RWPE2 (cell line): ENCODE data around the gene TYW5.

Source experiments
- ATAC-seq: fragments of 200-7000 bp; cut with Tn5 transposase; 3 replicates; pipeline ENCODE4 v1.9.1; 2021; ENCODE audit warnings: low read depth
- DNase-seq: peaks from one replicate; pipeline ENCODE4 v3.0.0-alpha.2; 2020; ENCODE audit warnings: low spot score
- H3K27ac ChIP-seq: fragments of 450-650 bp; 2 replicates; pipeline ENCODE4 v1.5.1; 2017; ENCODE audit warnings: mild to moderate bottlenecking; ENCODE audit not compliant: poor library complexity, severe bottlenecking
- H3K27me3 ChIP-seq: fragments of 250-450 bp; sonication (Bioruptor Pico); 2 replicates; pipeline ENCODE4 v1.5.1; 2021; ENCODE audit warnings: mild to moderate bottlenecking, moderate library complexity; ENCODE audit not compliant: insufficient read depth, poor library complexity, severe bottlenecking
- H3K36me3 ChIP-seq: fragments of 250-450 bp; sonication (Bioruptor Pico); 2 replicates; pipeline ENCODE4 v1.5.1; 2020; ENCODE audit warnings: low read depth, mild to moderate bottlenecking, moderate library complexity
- H3K4me1 ChIP-seq: fragments of 250-450 bp; sonication (Bioruptor Pico); 2 replicates; pipeline ENCODE4 v1.5.1; 2021; ENCODE audit warnings: mild to moderate bottlenecking, moderate library complexity; ENCODE audit not compliant: insufficient read depth, poor library complexity, severe bottlenecking
- H3K4me3 ChIP-seq: fragments of 250-450 bp; sonication (Bioruptor Pico); 2 replicates; pipeline ENCODE4 v1.5.1; 2021; ENCODE audit warnings: mild to moderate bottlenecking, moderate library complexity; ENCODE audit not compliant: severe bottlenecking
- H3K9me3 ChIP-seq: fragments of 250-450 bp; sonication (Bioruptor Pico); 2 replicates; pipeline ENCODE4 v1.5.1; 2021; ENCODE audit warnings: mild to moderate bottlenecking, moderate library complexity; ENCODE audit not compliant: severe bottlenecking
- TF ChIP-seq, protein P1 (sequence below): fragments of 450-650 bp; IDR thresholded peaks from one replicate; pipeline ENCODE4 v1.5.1; 2017; ENCODE audit warnings: mild to moderate bottlenecking, moderate library complexity; ENCODE audit not compliant: poor library complexity, severe bottlenecking

Gene TYW5

DNA sequence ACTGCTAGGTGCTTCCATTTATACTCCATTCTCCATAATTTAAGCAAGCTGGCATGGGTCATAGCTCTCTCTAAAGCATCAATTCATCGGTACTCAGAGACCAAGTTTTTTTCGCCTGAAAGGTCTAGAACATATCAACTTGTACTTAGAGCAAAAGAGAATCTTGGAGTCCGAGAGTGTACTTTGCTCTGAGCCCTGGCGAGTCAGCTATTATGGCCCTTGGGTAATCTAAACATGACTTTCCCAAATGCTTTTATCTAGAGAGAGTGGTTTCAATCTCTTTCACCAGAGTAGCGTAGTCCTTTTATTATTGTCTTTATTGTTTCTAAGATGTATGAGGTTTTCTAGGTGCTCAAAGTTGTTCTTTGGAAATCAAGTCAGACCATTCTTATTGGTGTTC lies 34.5 kb upstream of the TYW5 start:
- DNase-seq: no peak
- TF ChIP-seq, protein P1, sequence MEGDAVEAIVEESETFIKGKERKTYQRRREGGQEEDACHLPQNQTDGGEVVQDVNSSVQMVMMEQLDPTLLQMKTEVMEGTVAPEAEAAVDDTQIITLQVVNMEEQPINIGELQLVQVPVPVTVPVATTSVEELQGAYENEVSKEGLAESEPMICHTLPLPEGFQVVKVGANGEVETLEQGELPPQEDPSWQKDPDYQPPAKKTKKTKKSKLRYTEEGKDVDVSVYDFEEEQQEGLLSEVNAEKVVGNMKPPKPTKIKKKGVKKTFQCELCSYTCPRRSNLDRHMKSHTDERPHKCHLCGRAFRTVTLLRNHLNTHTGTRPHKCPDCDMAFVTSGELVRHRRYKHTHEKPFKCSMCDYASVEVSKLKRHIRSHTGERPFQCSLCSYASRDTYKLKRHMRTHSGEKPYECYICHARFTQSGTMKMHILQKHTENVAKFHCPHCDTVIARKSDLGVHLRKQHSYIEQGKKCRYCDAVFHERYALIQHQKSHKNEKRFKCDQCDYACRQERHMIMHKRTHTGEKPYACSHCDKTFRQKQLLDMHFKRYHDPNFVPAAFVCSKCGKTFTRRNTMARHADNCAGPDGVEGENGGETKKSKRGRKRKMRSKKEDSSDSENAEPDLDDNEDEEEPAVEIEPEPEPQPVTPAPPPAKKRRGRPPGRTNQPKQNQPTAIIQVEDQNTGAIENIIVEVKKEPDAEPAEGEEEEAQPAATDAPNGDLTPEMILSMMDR: no peak
- H3K4me3 ChIP-seq: no peak overlapping the region
- H3K9me3 ChIP-seq: no peaks in the 10 kb centered on the region
- H3K27me3 ChIP-seq: no peaks in the 10 kb centered on the region
- no peak overlapping the region for H3K27ac ChIP-seq
- ATAC-seq: no peak
- no peaks in the 10 kb centered on the region for H3K36me3 ChIP-seq
- H3K4me1 ChIP-seq: no peaks in the 10 kb centered on the region

DNA sequence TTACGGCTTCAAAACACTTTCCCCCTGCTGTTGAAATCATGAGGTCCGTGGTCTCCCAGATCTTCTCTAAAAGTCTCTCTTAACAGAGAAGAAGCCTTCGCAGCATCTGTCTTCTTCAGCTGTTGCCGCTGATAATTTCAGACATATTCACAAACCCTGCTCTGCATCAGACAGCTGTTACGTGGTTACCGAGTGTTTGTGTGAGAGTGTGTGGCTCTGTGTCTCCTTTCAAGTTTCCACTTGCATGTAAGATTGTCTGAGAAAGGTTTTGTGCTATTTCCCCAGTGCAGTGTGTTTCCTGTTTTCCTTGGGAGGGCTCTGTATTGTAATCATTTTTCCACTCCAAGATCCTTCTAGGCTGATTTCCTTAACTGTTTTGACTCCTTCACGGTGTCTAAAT lies 32.9 kb upstream of the TYW5 start:
- ATAC-seq (no peak), DNase-seq (no peak)
- H3K36me3 ChIP-seq: no peaks in the 10 kb centered on the region
- H3K27ac ChIP-seq: no peak overlapping the region
- no peaks in the 10 kb centered on the region for H3K27me3 ChIP-seq
- TF ChIP-seq, protein P1: no peak
- no peaks in the 10 kb centered on the region for H3K4me1 ChIP-seq
- no peaks in the 10 kb centered on the region for H3K9me3 ChIP-seq
- no peak overlapping the region for H3K4me3 ChIP-seq

DNA sequence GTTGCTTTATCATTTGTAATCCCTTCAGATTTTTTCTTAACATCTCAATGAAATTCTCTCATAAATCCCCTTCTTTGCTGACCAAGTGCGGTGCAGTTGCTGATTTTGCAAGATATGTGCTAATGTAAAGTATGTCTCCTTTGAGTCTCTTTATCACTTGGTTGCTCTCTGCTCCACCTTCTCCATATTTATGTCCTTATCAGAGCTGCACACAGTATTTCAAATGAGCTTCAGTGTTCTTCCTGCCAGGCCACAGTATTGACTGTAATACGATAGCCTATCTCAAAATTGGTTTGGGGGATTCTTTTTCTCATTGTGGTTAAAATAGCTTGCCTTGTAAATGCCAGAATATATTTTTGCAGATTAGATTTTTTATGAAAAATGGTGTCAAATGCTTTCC lies 32.3 kb upstream of the TYW5 start:
- H3K27ac ChIP-seq: no peak overlapping the region
- TF ChIP-seq, protein P1: no peak

DNA sequence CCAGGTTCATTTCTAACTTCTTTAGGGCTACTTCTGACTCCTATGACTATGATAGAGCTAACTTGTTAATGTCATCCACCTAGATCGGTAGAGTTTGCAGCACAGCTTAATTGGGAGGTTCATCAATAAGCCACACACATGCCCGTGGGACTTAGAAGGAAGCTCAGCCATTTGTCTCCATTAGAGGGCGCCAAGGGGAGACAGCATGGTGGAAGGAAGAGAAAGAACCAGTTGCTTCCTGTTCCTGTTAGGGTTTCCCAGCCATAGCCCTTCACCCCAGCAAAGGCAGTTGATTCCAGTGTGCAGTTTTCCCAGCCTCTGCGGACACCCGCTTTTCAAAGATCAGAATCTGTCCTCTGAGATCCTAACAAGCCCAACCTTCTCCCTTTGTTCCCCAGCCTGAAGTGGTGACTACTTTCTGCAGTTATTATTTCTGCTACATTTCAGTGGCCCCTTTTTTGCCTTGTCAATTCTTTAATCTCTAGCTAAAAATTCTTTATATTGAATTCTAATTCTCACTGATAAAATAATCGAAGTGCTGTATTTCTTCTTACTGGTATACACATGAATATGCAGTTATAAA lies 30.4 kb upstream of the TYW5 start:
- no peak overlapping the region for H3K4me3 ChIP-seq
- H3K36me3 ChIP-seq: no peaks in the 10 kb centered on the region
- H3K27me3 ChIP-seq: no peaks in the 10 kb centered on the region
- no peak for DNase-seq
- peak; percentile 78; the same call in 2 of the 3 replicates for ATAC-seq
- no peak overlapping the region for H3K27ac ChIP-seq
- H3K9me3 ChIP-seq: no peaks in the 10 kb centered on the region
- no peaks in the 10 kb centered on the region for H3K4me1 ChIP-seq
- TF ChIP-seq, protein P1: peak; percentile 70

More for the DNA sequence above, 32.3 kb upstream of the TYW5 start:
- H3K4me3 ChIP-seq: no peak overlapping the region
- no peaks in the 10 kb centered on the region for H3K36me3 ChIP-seq
- H3K27me3 ChIP-seq: no peaks in the 10 kb centered on the region
- no peaks in the 10 kb centered on the region for H3K4me1 ChIP-seq
- DNase-seq (no peak), ATAC-seq (no peak)
- H3K9me3 ChIP-seq: no peaks in the 10 kb centered on the region

DNA sequence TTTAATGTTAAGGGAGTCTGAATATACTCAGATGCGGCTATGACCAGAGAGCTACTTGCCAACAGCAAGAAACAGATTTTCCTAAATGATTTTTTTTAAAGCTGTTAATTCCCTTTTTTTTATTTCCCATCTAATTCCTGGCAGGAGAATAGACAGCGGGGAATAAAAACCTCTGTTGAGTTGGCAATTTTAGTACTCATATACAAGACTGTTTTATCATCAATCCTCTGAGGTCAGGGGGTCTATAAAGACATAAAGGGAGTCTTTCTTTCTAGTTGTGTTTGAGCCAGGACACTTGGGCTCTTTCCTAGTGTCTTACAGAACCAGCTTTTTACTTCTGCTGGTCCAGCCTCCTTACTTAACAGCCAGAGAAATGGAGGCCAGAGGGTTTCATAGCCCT lies 29.5 kb upstream of the TYW5 start:
- Histone ChIP-seq H3K4me1 (no peaks in the 10 kb centered on the region), H3K27ac (no peak overlapping the region), H3K36me3 (no peaks in the 10 kb centered on the region), H3K4me3 (no peak overlapping the region), H3K9me3 (no peaks in the 10 kb centered on the region), H3K27me3 (no peaks in the 10 kb centered on the region)
- TF ChIP-seq, protein P1: no peak
- ATAC-seq (no peak), DNase-seq (no peak)
